Lung microvascular endothelial cell (primary cell): Measurements from ENCODE around the gene OR5B21. TPM values are rescaled to one million over a fixed set of nuclear protein-coding genes. Genes with fewer than 3 reads are reported as not detected.

Source experiments
- DNase-seq, 2 donors: peaks; one replicate each; pipeline versions ENCODE4 v3.0.0 to v3.0.0-alpha.2; 2010; ENCODE audit warnings: low read depth in 2 of 2
- total RNA-seq: library from RNA; depleted of rRNA; stranded (reverse); fragments of >200 nt; gene quantifications from 2 replicates; pipeline ENCODE4 v1.2.1, GENCODE V29; 2014

OR5B21 gene
- total RNA-seq, 1 donor from 2014 or later, result not detected

- DNase-seq, result no peak
These were observed 13.8 kb downstream of the OR5B21 start for GRCh38 chr11:58494101-58494500.

GRCh38 chr11:58493676-58494075, 14.2 kb downstream of the OR5B21 start:
- DNase-seq, result peak in 1 of 2 donors; percentile 10

- no peak for DNase-seq
These were observed 17.1 kb downstream of the OR5B21 start for GRCh38 chr11:58490827-58491226.

- no peak for DNase-seq
These were observed 20.7 kb downstream of the OR5B21 start for GRCh38 chr11:58487170-58487569.

- DNase-seq, result no peak
These were observed 21.9 kb downstream of the OR5B21 start for GRCh38 chr11:58485961-58486360.

GRCh38 chr11:58471892-58472291, 36.0 kb downstream of the OR5B21 start:
- no peak for DNase-seq

GRCh38 chr11:58466293-58466692, 41.6 kb downstream of the OR5B21 start:
- no peak for DNase-seq

GRCh38 chr11:58465690-58466089, 42.2 kb downstream of the OR5B21 start:
- no peak for DNase-seq

Other genes with a start within 250 kb of the OR5B21 start
- gene OR10W1, start 239.8 kb downstream of the OR5B21 start, total RNA-seq, result not detected in 2 replicates
- gene OR5B17, start 149.0 kb downstream of the OR5B21 start, total RNA-seq, result not detected in 2 replicates
- gene OR5B3, start 101.2 kb downstream of the OR5B21 start, total RNA-seq, result not detected in 2 replicates
- not detected in 2 replicates for gene OR5B2, start 80.0 kb downstream of the OR5B21 start, total RNA-seq
- gene OR5B12, start 65.9 kb downstream of the OR5B21 start, total RNA-seq, result not detected in 2 replicates
- gene LPXN, start 67.8 kb upstream of the OR5B21 start, total RNA-seq, result 2.0 and 3.1 TPM in 2 replicates
- 28.1 and 34.3 TPM in 2 replicates for gene ZFP91, start 71.0 kb upstream of the OR5B21 start, total RNA-seq
- 0.99 and 1.1 TPM in 2 replicates for gene CNTF, start 114.6 kb upstream of the OR5B21 start, total RNA-seq
- gene GLYAT, start 223.8 kb upstream of the OR5B21 start, total RNA-seq, result not detected in 2 replicates